Esophagus mucosa (tissue), 1 donor: Measurements from ENCODE around the gene BARHL1. TPM values are rescaled to one million over a fixed set of nuclear protein-coding genes. Genes with fewer than 3 reads are reported as not detected.

Experiments used
- ATAC-seq: fragments of 200-7000 bp; cut with Tn5 transposase; one replicate; pipeline ENCODE4 v1.9.1; 2020
- total RNA-seq: library from RNA; stranded (reverse); gene quantifications from one replicate; pipeline ENCODE4 v1.2.4, GENCODE V29; 2023
- donor health status: DM: yes; HTN: yes; CAD: no.

The BARHL1 gene
- total RNA-seq, 1 donor from 2014 or later, result not detected

DNA sequence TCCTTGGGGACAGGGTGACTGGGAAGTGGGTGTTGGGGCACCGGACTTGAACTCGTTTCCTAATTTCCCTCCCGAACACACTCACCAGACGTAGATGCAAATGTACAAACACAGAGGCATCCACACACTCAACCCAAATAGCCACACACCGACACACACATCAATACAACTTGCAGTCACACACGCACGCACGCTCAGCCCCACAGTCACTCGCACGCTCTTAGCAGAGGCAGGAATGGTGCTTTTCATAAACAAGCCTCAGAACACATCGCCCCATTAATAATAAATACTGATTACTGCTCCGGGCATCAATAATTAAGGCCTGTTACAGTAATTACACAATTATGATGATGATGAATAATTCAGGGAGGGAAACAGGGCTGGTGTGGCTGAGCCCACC, 5.7 kb downstream of the BARHL1 start:
- ATAC-seq, result no peak

DNA sequence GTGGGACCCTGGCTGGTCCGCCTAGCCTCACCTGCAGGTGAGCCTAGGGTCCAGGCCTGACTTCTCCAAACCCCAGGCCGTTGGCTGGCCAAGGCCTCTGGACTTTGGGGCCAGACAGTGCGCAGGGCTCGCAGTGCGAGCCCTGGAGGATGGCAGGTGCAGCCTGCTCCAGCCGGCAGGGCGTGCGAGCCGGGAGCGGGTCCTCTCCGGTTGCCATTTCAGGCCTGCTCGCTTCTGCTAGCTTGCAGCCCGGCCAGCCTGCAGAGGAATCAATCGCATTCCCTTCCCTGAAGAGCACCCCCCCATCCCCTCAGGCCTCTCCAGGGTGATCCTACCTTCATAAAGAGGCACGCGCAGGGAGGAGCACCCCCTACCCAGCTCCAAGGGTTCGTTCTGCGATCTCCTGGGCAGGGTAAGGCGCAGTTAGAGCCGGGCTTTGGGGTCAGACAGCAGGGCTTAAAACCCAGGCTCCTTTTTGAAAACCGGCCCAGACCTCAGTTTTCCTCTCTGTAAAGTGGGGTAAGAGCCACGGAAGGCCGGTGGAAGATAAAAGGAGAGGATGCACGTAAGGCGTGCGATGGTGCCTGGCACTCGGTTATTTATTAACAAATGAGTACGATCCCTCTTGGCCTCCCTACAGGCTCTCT, 6.2 kb downstream of the BARHL1 start:
- no peak for ATAC-seq

DNA sequence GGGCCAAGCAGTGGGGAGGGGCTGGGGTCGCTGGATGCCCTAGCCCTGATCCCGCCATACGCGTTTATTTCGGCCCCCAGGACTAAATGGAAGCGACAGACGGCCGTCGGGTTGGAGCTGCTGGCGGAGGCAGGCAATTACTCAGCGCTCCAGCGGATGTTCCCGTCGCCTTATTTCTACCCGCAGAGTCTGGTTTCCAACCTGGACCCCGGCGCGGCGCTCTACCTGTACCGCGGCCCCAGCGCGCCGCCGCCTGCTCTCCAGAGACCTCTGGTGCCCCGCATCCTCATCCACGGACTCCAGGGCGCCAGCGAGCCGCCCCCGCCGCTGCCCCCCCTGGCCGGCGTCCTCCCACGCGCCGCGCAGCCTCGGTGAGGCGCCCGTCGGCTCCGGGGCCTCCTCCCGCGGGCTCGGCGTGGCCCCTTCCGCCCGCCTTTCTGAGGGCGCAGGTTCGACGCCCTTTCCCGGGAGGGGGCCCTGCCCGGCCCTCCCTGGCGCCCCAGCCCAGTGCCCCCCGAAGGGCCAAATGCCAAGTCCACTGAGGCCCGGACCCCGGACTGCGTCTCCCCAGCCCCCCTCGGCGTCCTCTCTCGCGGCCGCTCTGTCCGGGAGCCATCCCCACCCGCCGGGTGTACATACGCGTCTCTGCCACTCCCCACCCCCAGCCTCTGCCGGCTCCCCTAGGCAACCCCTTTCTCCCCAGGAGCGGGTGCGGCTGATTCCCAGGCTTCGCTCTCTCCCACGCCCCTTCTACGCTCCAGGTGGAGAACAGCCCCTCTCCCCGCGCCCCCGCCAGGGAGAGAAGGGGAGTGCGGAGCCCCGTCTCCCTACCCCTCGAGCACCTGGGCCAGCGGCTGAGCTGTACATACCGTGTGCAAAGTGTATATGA, 7.0 kb downstream of the BARHL1 start:
- peak; percentile 16 for ATAC-seq

DNA sequence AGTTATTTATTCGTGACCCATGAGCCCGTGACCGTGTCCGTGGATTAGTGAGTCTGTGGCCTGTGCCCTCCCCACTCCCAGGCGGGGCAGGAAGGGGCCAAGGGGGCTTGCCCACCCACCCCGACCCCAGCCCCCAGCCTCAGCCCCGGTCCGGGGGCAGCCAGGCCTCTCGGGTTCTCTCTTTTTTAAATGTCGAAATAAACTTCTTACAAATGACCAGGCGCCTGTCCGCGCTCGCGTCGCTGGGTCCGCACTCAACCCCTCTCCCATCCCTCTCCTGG, 7.6 kb downstream of the BARHL1 start:
- no peak for ATAC-seq

DNA sequence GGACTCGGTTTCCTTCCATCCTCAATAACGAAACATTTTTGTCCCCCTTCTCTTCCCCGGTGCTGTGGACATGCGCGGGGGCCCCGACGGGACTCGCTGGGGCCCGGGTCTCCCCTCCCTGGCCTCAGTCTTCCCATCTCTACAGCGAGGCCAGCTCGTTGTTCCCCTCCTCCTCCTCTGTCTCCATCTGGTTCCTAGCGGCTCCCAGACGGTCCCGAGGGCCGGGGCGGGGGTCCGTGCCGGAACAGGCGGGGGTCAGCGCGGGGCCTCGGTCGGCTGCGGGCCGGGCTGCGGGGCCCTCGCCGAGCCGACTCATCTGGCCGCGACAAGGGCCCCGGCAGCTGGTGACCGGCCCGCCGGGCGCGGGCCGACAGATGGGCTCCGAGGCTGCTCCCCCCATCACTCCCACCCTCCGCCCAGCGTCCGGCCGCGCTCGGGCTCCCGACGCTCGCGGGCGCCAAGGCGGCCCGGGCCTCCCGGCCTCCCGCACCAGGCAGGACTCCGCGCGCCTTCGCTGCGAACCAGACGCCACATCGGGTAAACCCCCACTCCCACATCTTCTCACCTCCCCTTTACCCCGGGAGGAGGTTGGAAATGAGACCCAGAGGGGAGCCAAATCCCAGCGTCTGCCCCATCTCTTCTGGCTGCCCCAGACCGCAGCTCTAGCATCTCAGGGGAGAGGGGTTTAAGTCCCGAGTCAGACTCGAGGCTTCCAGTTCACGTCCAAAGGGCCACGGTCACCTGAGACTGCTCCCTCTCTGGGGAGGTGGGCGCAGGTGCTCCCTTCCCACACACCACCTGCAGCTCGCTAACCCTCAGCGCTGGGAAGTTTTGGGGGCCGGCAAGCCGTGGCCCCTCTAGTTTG, 8.1 kb downstream of the BARHL1 start:
- no peak for ATAC-seq

DNA sequence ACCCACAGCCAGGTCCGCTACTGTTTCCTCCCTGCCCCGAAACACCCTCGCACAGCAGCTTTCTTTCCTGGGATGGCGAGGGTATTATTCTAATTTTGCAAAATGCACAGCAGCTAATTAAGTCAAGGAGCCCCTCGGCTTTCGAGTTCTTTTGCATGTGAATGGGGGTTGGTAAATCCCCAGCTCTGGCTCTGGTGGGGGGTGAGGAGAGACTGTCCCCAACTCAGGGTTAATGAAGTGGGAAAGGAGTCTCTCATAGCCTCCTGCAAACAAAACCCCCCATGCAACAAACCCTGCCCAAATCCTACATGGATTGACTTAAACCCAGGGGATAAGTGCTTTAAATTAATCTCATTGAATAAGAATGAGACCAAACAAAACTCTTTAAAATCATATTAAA, 8.8 kb downstream of the BARHL1 start:
- no peak for ATAC-seq

DNA sequence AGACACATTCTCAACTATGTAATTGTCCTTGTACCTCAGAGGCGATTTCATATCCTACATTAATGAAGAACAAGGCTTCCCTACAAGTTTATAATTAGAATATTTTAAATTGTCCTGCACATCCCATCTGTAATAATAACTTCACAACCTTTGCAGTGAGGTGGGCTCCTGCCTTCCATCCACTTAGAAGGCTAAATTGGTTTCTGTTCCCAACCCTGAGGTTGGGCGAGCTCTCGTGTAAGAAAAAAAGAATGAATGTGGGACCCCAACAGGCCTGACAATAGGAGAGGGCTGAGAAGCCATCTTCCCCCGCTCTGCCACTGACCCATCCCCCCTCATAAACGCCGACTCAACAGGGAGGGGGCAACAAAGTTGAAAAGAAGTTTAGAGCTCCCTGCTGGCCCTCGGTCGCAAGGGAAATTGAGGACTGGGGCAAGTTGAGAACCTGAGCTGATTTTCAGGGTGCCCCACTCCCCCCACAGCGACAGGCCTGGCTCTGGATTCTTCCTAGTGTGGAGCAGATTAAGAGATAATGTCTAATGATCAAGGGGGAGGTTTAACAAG, 9.4 kb downstream of the BARHL1 start:
- no peak for ATAC-seq

DNA sequence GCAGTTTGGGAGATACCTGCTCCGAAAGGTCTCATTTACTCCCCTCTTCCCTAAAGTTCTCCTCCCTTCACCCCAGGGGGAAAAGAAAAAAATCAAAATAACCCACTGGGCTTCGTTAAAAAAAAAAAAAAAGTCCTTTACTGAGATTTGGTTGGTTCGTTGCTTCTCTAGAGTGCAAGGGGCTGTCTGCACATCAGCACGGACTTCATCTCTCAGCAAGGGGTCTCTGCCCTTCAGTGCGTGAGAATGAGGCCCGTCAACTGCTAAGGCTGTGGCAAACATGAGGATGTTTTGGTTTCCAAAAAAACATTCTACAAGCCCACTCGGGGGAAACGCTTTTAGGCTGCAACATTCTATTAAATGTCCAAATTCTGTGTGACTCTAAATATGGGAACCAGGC, 10.0 kb downstream of the BARHL1 start:
- no peak for ATAC-seq

DNA sequence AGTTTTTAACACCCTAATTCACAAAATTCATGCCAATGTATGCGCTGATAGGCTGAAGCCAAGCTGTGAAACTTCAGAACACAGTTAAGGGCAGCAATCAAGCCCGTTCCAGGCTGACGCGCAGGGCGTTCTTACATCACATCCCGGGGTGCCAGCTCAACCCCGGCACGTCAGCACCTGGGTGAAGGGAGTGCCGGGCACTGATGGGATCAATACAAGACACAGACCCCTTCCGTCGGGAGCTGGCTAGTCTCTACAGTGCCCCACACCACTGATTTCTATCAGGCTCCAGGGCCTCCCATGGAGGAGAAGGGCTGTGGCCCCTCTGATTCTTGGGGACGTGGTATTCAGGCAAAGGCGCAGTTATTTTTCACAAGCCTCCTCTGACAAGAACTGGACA, 12.0 kb downstream of the BARHL1 start:
- no peak for ATAC-seq

DNA sequence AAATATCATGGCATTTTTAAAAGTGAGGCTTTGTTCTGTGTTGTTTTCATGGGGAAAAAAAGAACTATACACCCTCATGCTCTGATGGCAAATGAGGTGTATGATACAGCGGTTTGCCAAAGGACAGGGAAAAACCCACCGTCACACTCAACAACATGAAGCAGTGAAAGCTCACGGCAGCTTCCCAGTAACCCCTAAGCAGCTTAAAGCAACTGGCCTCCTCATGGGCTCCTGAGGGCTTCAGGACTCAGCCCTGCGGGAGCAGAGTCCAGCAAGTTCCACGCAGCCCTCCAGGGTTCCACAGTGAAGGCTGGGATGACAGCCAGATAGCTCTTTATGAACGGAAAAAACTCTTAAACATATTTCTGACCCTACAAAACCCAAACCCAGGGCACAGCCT, 12.9 kb downstream of the BARHL1 start:
- no peak for ATAC-seq

DNA sequence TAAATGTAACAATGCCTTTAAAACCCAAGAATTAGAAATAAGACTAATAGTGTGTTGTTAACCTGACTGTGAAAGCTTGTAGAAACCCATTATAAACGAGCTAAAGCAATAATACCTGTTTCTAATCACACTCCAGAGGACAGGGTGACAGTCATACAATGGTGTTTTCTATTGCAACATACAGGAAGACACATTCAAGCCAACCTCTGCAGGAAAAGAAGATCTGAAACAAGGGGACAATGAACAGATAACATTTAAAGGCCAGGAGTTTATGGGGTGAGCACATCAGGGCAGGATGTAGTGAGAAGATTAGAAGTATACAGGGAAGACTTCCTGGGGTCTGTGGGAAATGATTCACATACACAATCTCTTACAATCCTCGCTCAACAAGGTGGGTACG, 13.8 kb downstream of the BARHL1 start:
- ATAC-seq, result no peak

DNA sequence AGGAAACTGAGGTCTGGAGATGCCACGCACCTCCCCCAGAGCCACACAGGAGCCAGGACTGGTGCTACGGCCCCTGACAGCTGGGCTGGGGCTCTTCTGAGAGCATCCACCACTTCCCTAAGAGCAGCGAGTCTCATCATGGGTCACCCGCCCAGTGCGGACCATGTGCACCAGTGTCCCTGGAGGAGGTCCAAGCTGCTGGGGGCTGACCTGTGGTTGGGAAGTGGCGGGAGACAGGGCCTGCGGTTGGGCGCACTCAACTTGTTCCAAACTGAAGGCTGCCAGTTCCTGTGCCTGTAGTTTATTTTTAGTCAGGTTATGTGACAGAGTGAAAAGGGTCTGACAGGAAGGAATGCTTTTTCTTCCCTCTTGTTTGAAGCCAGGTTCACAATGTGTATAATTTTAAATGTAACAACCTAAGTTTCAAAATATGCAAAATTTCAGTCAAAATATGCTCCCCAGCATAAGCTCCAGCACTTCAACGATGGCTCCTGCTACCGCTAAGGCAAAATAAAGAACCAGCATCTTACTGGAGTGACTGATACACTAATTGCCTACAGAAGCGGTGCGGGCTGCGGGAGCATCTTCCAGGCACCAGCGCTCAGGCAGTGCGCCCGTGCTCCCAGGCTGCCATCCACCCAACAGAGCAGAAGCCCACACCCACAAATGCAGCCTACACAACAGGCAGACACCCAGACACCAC, 14.8 kb downstream of the BARHL1 start:
- peak; percentile 45 for ATAC-seq

DNA sequence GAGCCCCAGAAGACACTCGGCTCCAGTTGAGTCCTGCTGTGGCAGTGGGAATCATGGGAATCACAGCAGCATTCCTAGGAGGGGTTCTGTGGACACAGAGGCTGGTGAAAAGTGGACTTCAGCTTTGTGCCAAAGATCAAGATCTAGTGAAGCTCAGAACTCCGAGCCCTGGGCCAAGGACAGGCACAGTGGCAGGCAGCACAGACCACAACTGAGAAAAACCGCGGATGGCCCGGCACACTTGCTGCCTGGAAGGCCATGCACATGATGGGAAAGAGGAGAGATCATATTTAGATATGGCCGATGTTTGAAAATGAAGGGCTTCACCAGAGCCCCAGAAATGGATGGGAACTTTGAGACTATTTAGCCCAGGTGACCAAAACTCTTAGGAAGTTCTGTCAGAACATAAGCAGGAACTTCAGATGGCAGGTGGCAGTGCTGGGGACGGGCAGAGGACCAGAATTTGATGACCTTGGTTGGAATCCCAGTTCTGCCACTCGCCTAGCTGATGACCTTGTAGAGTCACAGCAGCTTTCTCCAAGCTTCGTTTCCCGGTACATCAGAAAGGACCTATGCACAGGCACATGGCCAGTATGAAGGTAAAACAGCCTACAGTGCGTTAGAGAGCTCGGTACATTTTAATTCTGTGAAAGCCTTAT, 18.0 kb downstream of the BARHL1 start:
- ATAC-seq, result no peak

DNA sequence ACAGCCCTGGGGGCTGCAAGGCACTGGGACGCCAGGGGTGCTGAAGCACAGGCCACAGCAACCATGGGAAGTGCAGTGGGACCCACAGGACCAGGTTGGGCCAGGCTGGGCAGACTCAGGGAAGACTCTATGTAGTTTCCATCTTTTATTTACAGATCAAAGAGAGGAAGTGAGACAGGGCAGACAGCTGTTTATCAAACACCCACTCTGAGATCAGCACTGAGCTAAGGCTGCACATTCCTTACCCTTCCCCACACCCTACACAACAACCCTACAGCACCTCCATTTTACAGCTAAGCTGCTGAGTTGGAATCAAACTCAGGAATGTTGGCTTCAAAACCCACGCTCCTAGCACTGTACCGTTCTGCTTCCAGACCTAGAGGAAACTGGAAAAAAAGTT, 19.8 kb downstream of the BARHL1 start:
- no peak for ATAC-seq

DNA sequence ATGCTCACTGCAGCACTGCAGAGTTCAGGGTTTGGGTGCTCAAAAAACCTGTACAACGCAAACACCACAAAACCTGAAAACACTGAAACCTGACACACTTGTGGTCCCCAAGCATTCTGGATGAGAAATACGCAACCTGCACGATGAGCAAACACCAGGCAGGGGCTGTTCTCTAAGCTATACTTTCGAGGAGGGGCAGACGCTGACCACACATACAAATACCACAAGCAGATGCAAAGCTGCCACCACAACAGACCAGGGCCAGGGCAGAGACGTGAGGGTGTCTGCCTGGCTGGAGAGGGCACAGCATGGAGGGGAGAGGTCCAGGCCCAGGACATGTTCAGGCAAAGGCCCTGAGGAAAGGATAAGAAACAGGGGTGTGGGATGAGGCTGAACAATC, 23.0 kb downstream of the BARHL1 start:
- ATAC-seq, result no peak

DNA sequence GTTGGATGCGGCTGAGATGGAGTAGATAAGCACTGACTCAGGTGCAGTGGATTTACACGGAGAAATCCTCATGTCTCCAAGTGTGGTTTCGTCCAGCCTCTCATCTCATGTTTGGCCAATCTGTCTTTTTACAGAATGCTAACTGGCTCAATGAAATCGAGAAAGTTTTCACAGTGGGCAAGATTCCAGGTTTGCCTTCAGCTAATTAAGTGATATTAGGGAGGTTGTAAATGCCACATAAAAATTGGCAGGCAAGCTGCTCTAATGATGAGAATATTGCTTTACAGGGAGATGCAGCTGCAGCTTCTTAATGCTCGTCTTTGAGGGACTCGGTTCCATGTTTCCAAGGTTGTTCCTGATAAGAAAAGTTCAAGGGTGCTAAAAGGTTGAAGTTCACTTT, 23.7 kb downstream of the BARHL1 start:
- ATAC-seq, result no peak

DNA sequence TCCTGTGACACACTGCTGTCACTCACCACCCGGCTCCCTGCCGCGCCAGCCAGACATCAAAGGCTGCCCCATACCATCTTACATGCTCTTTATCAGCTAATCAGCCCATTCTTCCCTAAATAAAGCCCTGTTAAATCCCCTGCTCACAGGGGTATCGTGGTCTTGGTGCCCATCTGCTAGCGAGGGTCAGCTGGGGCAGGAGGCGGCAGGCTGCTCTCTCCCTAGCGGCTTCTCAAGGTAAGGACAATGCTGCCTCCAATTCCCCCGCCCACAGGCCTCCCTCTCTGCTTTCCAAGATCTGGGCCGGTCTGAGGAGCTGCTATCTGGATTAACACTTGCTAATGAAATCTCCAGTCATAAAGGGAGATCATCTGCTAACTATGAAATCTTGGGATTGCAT, 26.8 kb downstream of the BARHL1 start:
- no peak for ATAC-seq

DNA sequence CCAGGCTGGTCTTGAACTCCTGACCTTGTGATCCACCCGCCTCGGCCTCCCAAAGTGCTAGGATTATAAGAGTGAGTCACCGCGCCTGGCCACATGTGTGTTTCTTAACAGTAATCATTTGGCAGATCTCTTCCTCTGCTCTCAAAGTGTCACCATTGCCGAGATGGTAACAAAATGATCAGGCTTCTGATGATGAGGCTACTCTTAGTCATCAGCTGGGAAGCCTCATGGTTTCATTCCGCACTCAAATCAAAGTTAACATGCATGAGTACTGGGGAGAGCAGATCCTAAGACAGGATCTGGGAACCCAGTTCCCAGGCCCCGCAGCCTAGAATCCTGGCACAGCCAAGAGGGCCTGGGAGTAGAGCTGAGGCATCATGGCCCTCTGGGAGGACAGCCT, 27.4 kb downstream of the BARHL1 start:
- ATAC-seq, result peak; percentile 59

DNA sequence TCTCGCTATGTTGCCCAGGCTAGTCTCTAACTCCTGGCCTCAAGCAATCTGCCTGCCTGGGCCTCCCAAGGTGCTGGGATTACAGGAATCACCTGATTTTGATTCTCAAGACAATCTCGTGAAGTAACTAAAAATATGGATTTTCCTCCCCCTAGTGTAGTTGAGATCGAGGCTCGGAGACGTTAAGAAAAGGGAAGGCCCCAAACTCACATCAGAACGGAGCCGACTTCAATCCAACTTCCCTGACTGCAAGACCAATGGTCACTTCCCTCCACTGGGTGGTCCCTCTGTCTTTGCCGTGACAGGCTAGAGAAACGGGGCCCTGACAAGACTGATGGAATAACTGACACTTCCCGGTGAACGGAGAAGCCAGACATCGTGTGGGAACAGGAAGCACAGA, 28.3 kb downstream of the BARHL1 start:
- no peak for ATAC-seq

DNA sequence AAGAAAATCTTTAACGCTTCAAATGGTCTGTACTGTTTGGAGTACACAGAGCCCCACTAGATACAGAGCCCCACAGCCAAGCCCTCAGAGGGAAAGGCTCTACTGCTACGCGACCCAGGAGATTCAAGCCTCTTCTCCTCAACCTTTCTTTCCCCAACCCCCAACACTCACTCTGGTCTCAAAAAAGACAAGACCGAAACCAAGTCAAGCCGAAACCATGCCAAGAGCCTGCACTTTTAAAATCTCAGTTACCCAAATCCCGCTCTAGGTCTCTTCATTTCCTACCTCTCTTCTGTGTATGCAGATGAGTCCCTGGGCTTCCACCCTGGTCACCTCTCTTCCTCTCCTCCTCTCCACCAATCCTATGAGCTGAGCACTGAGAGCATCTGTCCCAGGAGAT, 31.9 kb downstream of the BARHL1 start:
- ATAC-seq, result no peak

DNA sequence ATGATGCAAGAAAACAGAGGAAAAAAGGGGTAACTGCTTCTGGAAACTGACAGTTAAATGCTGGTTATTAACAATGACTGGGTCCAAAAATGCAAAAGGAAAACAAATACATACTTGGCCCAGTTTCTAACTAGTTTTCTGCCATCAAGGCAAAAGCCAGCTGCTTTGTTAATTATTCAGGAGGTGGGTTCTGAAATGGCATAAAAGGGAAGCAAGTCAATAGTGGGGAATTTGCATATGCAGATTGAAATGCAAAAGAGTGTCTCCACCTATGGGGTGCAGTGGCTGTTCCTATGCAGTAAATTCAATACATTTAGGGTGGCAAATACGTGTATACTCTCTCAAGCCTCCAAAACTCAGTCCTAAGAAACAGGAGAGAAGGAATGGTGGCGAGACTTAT, 33.4 kb downstream of the BARHL1 start:
- no peak for ATAC-seq

DNA sequence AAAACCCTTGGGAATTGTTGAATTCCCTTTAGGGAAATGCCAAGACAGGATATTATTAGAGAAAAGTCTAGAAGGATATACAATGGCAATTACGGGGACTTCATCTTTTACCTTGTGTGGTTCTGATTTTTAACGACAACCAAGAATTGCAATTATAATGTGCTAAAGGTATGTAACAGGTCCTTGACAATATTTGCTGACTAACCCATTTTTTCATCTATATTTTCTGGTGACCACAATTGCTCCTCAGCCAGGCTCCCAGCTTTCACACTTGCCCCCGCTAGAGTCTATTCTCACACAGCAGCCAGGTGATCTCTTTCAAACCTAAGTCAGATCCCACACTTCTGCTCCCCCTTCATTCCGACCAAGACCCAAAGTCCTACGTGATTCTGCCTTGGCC, 34.3 kb downstream of the BARHL1 start:
- no peak for ATAC-seq
